Astrocyte (in vitro differentiated cells and primary cell): ENCODE measurements around the gene FLT3.

Experiments
- EZH2 ChIP-seq: IDR thresholded peaks from 2 replicates; pipeline ENCODE4 v1.6.1; 2012; ENCODE audit warnings: mild to moderate bottlenecking, low read length, inconsistent platforms; ENCODE audit not compliant: insufficient read depth
- TF ChIP-seq, protein P1 (sequence below): IDR thresholded peaks from 2 replicates; pipeline ENCODE4 v1.5.1; 2011; ENCODE audit warnings: low read depth, mild to moderate bottlenecking, inconsistent platforms, low read length, moderate library complexity; ENCODE audit not compliant: insufficient read depth

DNA sequence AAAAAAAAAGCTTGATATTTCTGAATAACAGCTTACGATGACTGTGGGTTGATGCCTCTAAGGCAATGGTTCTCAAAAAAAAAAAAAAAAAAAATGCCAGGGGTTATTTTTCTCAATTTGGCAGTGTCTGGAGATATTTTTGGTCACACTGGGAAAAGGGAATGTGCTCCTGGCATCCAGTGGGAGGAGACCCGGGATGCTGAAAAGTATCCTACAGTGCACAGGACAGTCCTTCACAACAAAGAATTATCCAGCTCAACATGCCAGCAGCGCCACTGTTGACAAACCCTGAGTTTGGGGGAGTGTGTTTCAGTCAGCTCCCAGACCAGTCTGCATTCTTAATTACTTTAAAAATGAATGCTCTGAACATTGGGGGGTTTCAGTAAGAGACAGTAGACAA lies 54.5 kb downstream of the FLT3 start:
- TF ChIP-seq EZH2: no peak
- TF ChIP-seq, protein P1, sequence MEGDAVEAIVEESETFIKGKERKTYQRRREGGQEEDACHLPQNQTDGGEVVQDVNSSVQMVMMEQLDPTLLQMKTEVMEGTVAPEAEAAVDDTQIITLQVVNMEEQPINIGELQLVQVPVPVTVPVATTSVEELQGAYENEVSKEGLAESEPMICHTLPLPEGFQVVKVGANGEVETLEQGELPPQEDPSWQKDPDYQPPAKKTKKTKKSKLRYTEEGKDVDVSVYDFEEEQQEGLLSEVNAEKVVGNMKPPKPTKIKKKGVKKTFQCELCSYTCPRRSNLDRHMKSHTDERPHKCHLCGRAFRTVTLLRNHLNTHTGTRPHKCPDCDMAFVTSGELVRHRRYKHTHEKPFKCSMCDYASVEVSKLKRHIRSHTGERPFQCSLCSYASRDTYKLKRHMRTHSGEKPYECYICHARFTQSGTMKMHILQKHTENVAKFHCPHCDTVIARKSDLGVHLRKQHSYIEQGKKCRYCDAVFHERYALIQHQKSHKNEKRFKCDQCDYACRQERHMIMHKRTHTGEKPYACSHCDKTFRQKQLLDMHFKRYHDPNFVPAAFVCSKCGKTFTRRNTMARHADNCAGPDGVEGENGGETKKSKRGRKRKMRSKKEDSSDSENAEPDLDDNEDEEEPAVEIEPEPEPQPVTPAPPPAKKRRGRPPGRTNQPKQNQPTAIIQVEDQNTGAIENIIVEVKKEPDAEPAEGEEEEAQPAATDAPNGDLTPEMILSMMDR: no peak
